GM12874 (cell line): Measurements from ENCODE around the gene KIDINS220.

Source experiments
- TF ChIP-seq, protein P1 (sequence below): IDR thresholded peaks from 2 replicates; pipeline ENCODE4 v1.5.1; 2011; ENCODE audit warnings: low read depth, mild to moderate bottlenecking, control low read depth, low read length, moderate library complexity; ENCODE audit not compliant: insufficient read depth

The KIDINS220 gene

DNA sequence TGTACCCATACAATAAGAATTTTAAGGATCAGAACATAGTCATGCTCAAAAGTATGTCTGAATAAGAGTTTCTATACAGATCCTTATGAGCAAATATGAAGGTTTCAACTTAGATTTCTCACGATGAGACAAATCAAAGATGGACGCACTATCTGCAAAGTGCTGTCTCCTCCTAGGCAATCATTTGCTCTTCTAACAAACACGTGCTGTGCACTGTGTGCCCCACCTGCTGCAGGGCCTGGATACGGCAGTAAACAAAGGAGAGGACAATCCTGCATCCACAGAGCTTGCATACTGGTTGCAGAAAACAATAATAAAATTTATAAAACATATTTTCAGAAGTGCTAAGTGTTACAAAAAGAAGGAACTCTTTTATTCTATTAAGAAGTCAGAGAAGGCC is 39.9 kb upstream of the KIDINS220 start:
- TF ChIP-seq, protein P1, sequence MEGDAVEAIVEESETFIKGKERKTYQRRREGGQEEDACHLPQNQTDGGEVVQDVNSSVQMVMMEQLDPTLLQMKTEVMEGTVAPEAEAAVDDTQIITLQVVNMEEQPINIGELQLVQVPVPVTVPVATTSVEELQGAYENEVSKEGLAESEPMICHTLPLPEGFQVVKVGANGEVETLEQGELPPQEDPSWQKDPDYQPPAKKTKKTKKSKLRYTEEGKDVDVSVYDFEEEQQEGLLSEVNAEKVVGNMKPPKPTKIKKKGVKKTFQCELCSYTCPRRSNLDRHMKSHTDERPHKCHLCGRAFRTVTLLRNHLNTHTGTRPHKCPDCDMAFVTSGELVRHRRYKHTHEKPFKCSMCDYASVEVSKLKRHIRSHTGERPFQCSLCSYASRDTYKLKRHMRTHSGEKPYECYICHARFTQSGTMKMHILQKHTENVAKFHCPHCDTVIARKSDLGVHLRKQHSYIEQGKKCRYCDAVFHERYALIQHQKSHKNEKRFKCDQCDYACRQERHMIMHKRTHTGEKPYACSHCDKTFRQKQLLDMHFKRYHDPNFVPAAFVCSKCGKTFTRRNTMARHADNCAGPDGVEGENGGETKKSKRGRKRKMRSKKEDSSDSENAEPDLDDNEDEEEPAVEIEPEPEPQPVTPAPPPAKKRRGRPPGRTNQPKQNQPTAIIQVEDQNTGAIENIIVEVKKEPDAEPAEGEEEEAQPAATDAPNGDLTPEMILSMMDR, result no peak

DNA sequence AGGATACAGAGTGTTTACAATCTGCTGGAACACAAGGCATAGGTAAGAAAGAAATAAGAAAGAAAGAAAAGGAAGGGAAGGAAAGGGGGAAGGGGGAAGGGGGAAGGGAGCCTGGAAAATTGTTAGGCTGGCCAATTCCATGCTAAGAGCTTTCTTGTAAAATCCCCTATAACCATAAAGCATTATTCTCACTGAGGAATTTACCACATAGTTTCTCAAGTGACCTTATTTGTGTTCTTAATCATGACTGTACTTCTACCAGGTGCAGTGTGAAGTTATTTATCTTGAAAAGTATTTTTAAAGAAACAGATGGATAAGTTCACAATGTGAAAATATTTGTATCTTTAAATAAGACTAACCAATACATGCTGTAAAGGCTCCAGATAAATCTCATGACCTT is 39.2 kb upstream of the KIDINS220 start:
- TF ChIP-seq, protein P1, result no peak

- TF ChIP-seq, protein P1, result peak; percentile 35; the same call in 1 of the 2 replicates
These were observed 35.5 kb upstream of the KIDINS220 start for GRCh38 chr2:8872821-8873432.

GRCh38 chr2:8870441-8870840 is 33.0 kb upstream of the KIDINS220 start:
- TF ChIP-seq, protein P1, result no peak

DNA sequence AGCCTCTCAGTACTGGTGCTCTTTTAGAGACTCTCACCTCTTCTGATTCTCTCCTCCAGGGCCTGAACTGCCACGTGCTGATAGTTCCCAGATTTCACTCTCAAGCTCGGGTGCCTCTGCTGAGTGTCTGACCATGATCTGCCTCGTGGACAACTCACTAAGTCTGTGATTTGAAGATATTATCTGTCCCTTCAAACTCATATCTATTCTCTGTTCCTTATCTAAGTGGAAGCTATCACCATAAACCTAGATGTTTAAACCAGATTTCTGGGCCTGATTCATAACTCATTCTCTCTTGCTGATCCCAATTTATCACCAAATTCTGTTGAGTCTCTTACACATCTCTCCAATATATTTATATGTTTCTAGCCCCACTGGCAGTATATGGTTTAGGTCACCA is 29.9 kb upstream of the KIDINS220 start:
- TF ChIP-seq, protein P1, result no peak

GRCh38 chr2:8863331-8863953 is 26.0 kb upstream of the KIDINS220 start:
- TF ChIP-seq, protein P1, result no peak

DNA sequence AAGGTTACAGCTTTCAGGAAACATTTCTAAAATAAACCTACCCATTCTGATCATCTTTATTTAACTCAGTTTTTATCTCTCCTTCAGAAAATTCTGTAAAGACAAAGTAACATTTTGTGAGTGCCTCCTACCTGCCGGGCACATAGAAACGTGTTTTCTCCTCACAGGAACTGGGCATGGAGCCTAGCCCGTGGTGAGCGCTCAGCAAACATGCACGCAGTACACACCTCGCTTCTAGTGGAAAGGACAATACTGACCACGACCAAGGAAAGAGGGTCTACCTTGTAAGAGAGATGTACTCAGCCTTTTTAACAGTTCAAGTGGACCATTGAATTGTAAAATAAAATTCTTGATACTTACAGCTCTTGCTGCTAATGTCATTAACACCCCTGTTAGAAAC is 24.8 kb upstream of the KIDINS220 start:
- TF ChIP-seq, protein P1, result no peak
